ENCODE measurements around the gene PJVK. TPM values are rescaled to one million over a fixed set of nuclear protein-coding genes. Genes with fewer than 3 reads are reported as not detected.

The PJVK gene
- total RNA-seq, 1 experiment from 2014 or later = 2.5 TPM

GRCh38 chr2:178425255-178425827, 25.8 kb upstream of the PJVK start:
- TF ChIP-seq SP1 (CRISPR knock-in tag; conservative IDR thresholded peaks at IDR 0.05) (no peak), ZNF138 (CRISPR knock-in tag; conservative IDR thresholded peaks at IDR 0.05) (no peak), ATF6 (CRISPR knock-in tag; IDR thresholded peaks at IDR 0.05) (no peak), HMGA2 (CRISPR knock-in tag; IDR thresholded peaks at IDR 0.05) (no peak), JUN (CRISPR knock-in tag; IDR thresholded peaks at IDR 0.05) (no peak), E2F5 (CRISPR knock-in tag; IDR thresholded peaks at IDR 0.05) (no peak), RELA (CRISPR knock-in tag; IDR thresholded peaks at IDR 0.05; ENCODE audit: borderline replicate concordance) (no peak), RORB (CRISPR knock-in tag; IDR thresholded peaks at IDR 0.05) (no peak), ZNF263 (CRISPR knock-in tag; IDR thresholded peaks at IDR 0.05; ENCODE audit: low read depth) (no peak), TEAD4 (CRISPR knock-in tag; IDR thresholded peaks at IDR 0.05) (no peak), KAT7 (CRISPR knock-in tag; IDR thresholded peaks at IDR 0.05; ENCODE audit: borderline replicate concordance) (no peak), GTF2I (CRISPR knock-in tag; conservative IDR thresholded peaks at IDR 0.05) (no peak), PRRX2 (CRISPR knock-in tag; IDR thresholded peaks at IDR 0.05) (no peak), SMAD3 (CRISPR knock-in tag; IDR thresholded peaks at IDR 0.05; ENCODE audit: borderline replicate concordance) (no peak), SOX15 (CRISPR knock-in tag; IDR thresholded peaks at IDR 0.05) (no peak), ZNF219 (CRISPR knock-in tag; IDR thresholded peaks at IDR 0.05; ENCODE audit: borderline replicate concordance) (no peak), ZSCAN18 (CRISPR knock-in tag; IDR thresholded peaks at IDR 0.05) (no peak), ERG (CRISPR knock-in tag; IDR thresholded peaks at IDR 0.05) (no peak)
- TF ChIP-seq, protein P1, sequence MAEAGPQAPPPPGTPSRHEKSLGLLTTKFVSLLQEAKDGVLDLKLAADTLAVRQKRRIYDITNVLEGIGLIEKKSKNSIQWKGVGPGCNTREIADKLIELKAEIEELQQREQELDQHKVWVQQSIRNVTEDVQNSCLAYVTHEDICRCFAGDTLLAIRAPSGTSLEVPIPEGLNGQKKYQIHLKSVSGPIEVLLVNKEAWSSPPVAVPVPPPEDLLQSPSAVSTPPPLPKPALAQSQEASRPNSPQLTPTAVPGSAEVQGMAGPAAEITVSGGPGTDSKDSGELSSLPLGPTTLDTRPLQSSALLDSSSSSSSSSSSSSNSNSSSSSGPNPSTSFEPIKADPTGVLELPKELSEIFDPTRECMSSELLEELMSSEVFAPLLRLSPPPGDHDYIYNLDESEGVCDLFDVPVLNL (CRISPR knock-in tag; IDR thresholded peaks at IDR 0.05; ENCODE audit: borderline replicate concordance, low read depth) = no peak
- TF ChIP-seq, protein P2, sequence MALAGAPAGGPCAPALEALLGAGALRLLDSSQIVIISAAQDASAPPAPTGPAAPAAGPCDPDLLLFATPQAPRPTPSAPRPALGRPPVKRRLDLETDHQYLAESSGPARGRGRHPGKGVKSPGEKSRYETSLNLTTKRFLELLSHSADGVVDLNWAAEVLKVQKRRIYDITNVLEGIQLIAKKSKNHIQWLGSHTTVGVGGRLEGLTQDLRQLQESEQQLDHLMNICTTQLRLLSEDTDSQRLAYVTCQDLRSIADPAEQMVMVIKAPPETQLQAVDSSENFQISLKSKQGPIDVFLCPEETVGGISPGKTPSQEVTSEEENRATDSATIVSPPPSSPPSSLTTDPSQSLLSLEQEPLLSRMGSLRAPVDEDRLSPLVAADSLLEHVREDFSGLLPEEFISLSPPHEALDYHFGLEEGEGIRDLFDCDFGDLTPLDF (CRISPR knock-in tag; IDR thresholded peaks at IDR 0.05) = no peak
- Mint-ChIP-seq H3K36me3 (peaks cover 27% of the 10 kb centered on the region), H3K4me3 (no peak overlapping the region), H3K4me1 (no peaks in the 10 kb centered on the region), H3K27me3 (ENCODE audit: low read depth) (no peaks in the 10 kb centered on the region), H3K27ac (no peak overlapping the region), H3K9me3 (peaks cover 19% of the 10 kb centered on the region)
- ATAC-seq (no peak), DNase-seq (ENCODE audit: low spot score) (no peak)
- POLR2A ChIA-PET = interaction anchor here (0.7 kb wide), 2 partner anchors 56 to 68 kb away, joined by 3 to 4 read pairs; no protein-coding TSS in a partner anchor
- CTCF ChIA-PET = interaction anchor here (1.1 kb wide), 1 partner anchor 10 kb away, joined by 3 read pairs; no protein-coding TSS in a partner anchor

Data from WTC11 (cell line).